Parathyroid adenoma (tissue), 2 donors: Measurements from ENCODE around the gene ZNF688.

Experiments used
- H2AFZ ChIP-seq: fragments of 300-600 bp; sonication (generic); one replicate; pipeline ENCODE4 v1.7.0; 2017; ENCODE audit warnings: antibody characterized with exemption, mild to moderate bottlenecking
- H3K27ac ChIP-seq: fragments of 300-600 bp; sonication (generic); one replicate; pipeline ENCODE4 v1.7.0; 2017
- H3K27me3 ChIP-seq: fragments of 300-600 bp; sonication (generic); one replicate; pipeline ENCODE4 v1.7.0; 2017; ENCODE audit warnings: low read length; ENCODE audit not compliant: control insufficient read depth, insufficient read depth
- H3K36me3 ChIP-seq: fragments of 300-600 bp; sonication (generic); one replicate; pipeline ENCODE4 v1.7.0; 2017; ENCODE audit warnings: low read length; ENCODE audit not compliant: control insufficient read depth, insufficient read depth
- H3K4me1 ChIP-seq: fragments of 300-600 bp; sonication (generic); one replicate; pipeline ENCODE4 v1.7.0; 2017; ENCODE audit warnings: control low read depth
- H3K4me2 ChIP-seq: fragments of 300-600 bp; sonication (generic); one replicate; pipeline ENCODE4 v1.7.0; 2017; ENCODE audit warnings: low read length
- H3K4me3 ChIP-seq: fragments of 300-600 bp; sonication (generic); one replicate; pipeline ENCODE4 v1.7.0; 2017; ENCODE audit warnings: low read depth, low read length
- H3K79me2 ChIP-seq: fragments of 300-600 bp; sonication (generic); one replicate; pipeline ENCODE4 v1.7.0; 2017; ENCODE audit warnings: control low read depth
- H3K9ac ChIP-seq: fragments of 300-600 bp; sonication (generic); one replicate; pipeline ENCODE4 v1.7.0; 2017; ENCODE audit warnings: mild to moderate bottlenecking
- H3K9me3 ChIP-seq: fragments of 300-600 bp; sonication (generic); one replicate; pipeline ENCODE4 v1.7.0; 2017; ENCODE audit warnings: low read length; ENCODE audit not compliant: control insufficient read depth
- TF ChIP-seq, protein P1 (sequence below): fragments of 300-600 bp; sonication (generic); IDR thresholded peaks from one replicate; pipeline ENCODE4 v1.7.0; 2017; ENCODE audit warnings: antibody characterized with exemption, mild to moderate bottlenecking
- donor health status: primary hyperparathyroidism.

ZNF688 gene

DNA sequence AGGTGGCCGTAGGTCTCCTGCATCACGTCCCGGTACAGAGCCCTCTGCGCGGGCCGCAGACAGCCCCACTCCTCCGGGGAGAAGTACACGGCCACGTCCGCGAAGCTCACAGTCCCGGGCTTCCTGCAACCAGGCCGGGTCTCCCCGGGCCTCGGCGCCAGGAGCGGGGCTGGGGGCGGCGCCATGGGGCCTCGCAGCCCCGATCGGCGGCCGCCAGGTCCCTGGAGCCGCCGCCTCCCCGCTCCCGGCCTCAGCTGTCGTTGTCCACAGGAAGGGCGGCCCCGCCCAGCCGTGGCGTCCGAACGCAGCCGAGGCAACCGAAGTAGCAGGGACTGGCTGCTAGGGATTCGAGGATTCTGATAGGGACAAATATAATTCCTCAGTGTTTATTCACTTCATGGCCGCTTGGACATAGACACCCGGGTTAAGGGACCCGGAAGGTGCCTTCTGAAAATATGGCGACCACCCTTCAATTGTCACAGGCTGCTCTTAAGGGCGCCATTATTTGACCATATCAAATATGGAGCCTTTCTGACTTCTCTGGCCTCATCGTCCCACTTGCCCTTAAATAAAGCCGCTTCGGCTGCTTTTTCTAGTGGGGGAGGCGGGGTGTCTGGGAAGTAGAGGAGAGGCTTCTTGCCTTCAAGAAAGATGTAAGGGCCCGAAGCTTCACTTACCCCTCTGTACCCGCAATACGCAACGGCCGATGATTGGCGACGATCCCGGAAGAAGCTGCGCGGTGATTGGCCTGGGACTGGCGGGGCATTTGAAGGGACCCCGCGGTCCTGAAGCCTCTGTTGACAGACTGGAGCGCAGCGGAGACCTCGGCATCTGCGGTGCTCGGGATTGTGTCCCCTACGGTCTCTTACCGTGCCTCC is at the start of gene ZNF688:
Gene ZNF688 (minus strand): TSS at position 270 of the 878 bp plus-strand sequence. CDS start 85 bp downstream, at position 185.
- Histone ChIP-seq H3K79me2 (no peaks in the 10 kb centered on the region), H3K9me3 (no peaks in the 10 kb centered on the region), H3K27ac (peak within 1 kb of the TSS; percentile 99), H2AFZ (peak within 1 kb of the TSS; percentile 100), H3K36me3 (no peaks in the 10 kb centered on the region), H3K4me3 (peak within 1 kb of the TSS; percentile 81), H3K4me2 (peak within 1 kb of the TSS; percentile 99), H3K4me1 (peaks cover 12% of the 10 kb centered on the region), H3K27me3 (no peaks in the 10 kb centered on the region), H3K9ac (peak within 1 kb of the TSS; percentile 99)
- TF ChIP-seq, protein P1, sequence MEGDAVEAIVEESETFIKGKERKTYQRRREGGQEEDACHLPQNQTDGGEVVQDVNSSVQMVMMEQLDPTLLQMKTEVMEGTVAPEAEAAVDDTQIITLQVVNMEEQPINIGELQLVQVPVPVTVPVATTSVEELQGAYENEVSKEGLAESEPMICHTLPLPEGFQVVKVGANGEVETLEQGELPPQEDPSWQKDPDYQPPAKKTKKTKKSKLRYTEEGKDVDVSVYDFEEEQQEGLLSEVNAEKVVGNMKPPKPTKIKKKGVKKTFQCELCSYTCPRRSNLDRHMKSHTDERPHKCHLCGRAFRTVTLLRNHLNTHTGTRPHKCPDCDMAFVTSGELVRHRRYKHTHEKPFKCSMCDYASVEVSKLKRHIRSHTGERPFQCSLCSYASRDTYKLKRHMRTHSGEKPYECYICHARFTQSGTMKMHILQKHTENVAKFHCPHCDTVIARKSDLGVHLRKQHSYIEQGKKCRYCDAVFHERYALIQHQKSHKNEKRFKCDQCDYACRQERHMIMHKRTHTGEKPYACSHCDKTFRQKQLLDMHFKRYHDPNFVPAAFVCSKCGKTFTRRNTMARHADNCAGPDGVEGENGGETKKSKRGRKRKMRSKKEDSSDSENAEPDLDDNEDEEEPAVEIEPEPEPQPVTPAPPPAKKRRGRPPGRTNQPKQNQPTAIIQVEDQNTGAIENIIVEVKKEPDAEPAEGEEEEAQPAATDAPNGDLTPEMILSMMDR: no peak

DNA sequence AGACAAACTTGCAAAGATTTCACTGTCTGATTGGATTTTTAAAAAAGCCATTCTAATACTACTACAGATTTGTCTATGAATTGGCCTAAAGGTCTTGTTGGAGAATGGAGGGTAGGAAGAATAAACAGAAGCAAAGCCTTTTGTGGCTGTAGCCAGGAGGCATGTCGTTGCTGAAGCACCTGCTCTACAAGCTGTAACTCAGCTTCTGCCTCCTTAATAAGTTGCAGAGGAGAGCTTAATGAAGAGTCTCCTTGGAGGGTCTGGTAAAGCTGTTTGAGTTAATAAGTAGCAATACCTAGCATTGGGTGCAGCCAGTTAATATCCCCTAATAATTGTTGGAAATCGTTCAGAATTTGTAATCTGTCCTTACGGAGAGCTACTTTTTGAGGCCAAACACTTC is 48.7 kb upstream of the ZNF688 start:
- H3K27me3 ChIP-seq: no peaks in the 10 kb centered on the region
- no peaks in the 10 kb centered on the region for H3K79me2 ChIP-seq
- no peak overlapping the region for H3K9ac ChIP-seq
- H3K4me3 ChIP-seq: no peak overlapping the region
- no peaks in the 10 kb centered on the region for H3K9me3 ChIP-seq
- H3K4me1 ChIP-seq: no peaks in the 10 kb centered on the region
- H3K27ac ChIP-seq: no peak overlapping the region
- TF ChIP-seq, protein P1: no peak
- H3K4me2 ChIP-seq: no peak overlapping the region
- H3K36me3 ChIP-seq: no peaks in the 10 kb centered on the region
- H2AFZ ChIP-seq: no peak overlapping the region

DNA sequence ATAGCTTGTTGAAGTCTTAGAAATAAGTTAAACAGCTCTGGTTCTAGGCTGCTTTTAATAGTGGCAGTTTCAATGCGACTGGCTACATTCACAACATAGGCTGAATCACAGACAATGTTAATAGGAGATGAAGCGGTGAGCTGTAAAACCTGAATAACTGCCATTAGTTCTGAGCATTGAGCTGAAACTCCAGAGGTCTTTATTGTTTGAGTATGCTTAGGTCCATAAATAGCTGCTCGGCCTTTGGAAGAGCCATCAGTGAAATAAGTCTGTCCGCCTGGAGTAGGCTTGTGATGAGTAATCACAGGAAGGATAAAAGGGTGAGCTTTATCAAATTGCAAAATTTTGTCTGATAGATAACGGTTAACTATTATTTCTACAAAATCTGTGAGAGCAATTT is 48.1 kb upstream of the ZNF688 start:
- Histone ChIP-seq H3K27ac (no peak overlapping the region), H3K4me3 (no peak overlapping the region), H3K4me2 (no peak overlapping the region), H3K36me3 (no peaks in the 10 kb centered on the region), H3K9ac (no peak overlapping the region), H3K79me2 (no peaks in the 10 kb centered on the region), H3K9me3 (no peaks in the 10 kb centered on the region), H3K27me3 (no peaks in the 10 kb centered on the region), H2AFZ (no peak overlapping the region), H3K4me1 (no peaks in the 10 kb centered on the region)
- TF ChIP-seq, protein P1: no peak

DNA sequence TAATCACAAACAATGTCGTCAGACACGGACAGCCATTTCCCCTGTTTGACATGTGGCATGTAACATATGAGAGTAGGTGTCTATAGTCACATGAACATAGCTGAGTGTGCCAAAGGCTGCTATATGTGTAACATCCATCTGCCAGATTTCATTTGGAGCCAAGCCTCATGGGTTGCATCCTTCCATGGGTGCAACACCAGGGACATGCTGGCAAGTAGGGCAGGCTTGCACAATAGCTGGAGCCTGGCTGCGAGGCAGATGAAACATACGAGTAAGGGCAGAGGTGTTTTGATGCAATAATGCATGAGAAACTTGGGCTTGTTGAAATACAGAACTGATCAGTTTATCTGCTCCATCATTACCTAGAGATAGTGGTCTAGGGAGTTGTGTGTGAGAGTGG is 47.7 kb upstream of the ZNF688 start:
- Histone ChIP-seq H3K9ac (no peak overlapping the region), H2AFZ (no peak overlapping the region), H3K9me3 (no peaks in the 10 kb centered on the region), H3K4me2 (no peak overlapping the region), H3K27ac (no peak overlapping the region), H3K4me3 (no peak overlapping the region), H3K36me3 (no peaks in the 10 kb centered on the region), H3K4me1 (no peaks in the 10 kb centered on the region), H3K27me3 (no peaks in the 10 kb centered on the region), H3K79me2 (no peaks in the 10 kb centered on the region)
- TF ChIP-seq, protein P1: no peak
